CD4-positive, CD25-positive, alpha-beta regulatory T cell (primary cell): Measurements from ENCODE around the gene SMARCD2. TPM values are rescaled to one million over a fixed set of nuclear protein-coding genes. Genes with fewer than 3 reads are reported as not detected.
"Not testable (repeated sequence)": the region's sequence is repeated elsewhere in the genome, so short reads cannot be mapped to it uniquely, and the experiment has no call there.

ENCODE experiments used
- ATAC-seq, 2 donors: fragments of 150-1000 bp; cut with Tn5 transposase; one replicate each; pipeline ENCODE4 v1.10.0; 2021; ENCODE audit warnings: low read depth in 2 of 2, moderate number of reproducible peaks in 2 of 2, moderate library complexity in 1 of 2
- DNase-seq, 3 donors: peaks; one replicate each; pipeline versions ENCODE4 v3.0.0 to v3.0.0-alpha.2; 2012 to 2022; ENCODE audit warnings: mixed read lengths in 1 of 3
- H3K27ac ChIP-seq: one replicate; pipeline ENCODE4 v1.7.0; 2013; ENCODE audit warnings: mild to moderate bottlenecking, low read length; ENCODE audit not compliant: insufficient read depth, poor library complexity, severe bottlenecking
- H3K27me3 ChIP-seq: one replicate; pipeline ENCODE4 v1.7.0; 2013; ENCODE audit warnings: low read length; ENCODE audit not compliant: control insufficient read depth, insufficient read depth
- H3K36me3 ChIP-seq: one replicate; pipeline ENCODE4 v1.7.0; 2013; ENCODE audit warnings: mild to moderate bottlenecking, low read length, moderate library complexity; ENCODE audit not compliant: control insufficient read depth, insufficient read depth
- H3K4me1 ChIP-seq: 2 replicates; pipeline ENCODE4 v1.7.0; 2013; ENCODE audit warnings: mild to moderate bottlenecking, low read length; ENCODE audit not compliant: insufficient read depth, control insufficient read depth, poor library complexity, severe bottlenecking
- H3K4me3 ChIP-seq: one replicate; pipeline ENCODE4 v1.7.0; 2013; ENCODE audit warnings: low read depth, mild to moderate bottlenecking, low read length, moderate library complexity
- H3K9me3 ChIP-seq, 2 experiments: 1 replicate in 1 of 2; 2 replicates in 1 of 2; pipeline ENCODE4 v1.7.0; 2013; ENCODE audit warnings: low read length in 2 of 2, mild to moderate bottlenecking in 1 of 2, moderate library complexity in 1 of 2; ENCODE audit not compliant: control insufficient read depth in 2 of 2
- H3K27ac Mint-ChIP-seq, 3 donors: one replicate each; pipeline ENCODE4 v1.8.0; 2020 to 2022; ENCODE audit warnings: mild to moderate bottlenecking in 3 of 3, mixed read lengths in 3 of 3, moderate library complexity in 2 of 3
- H3K27me3 Mint-ChIP-seq: one replicate; pipeline ENCODE4 v1.8.0; 2022; ENCODE audit warnings: mild to moderate bottlenecking, mixed read lengths
- H3K36me3 Mint-ChIP-seq: one replicate; pipeline ENCODE4 v1.8.0; 2020; ENCODE audit warnings: mixed read lengths
- H3K4me1 Mint-ChIP-seq, 4 donors: one replicate each; pipeline ENCODE4 v1.8.0; 2020 to 2022; ENCODE audit warnings: mixed read lengths in 4 of 4, mild to moderate bottlenecking in 1 of 4
- H3K4me3 Mint-ChIP-seq, 4 donors: one replicate each; pipeline ENCODE4 v1.8.0; 2020 to 2022; ENCODE audit warnings: mild to moderate bottlenecking in 4 of 4, mixed read lengths in 4 of 4, moderate library complexity in 3 of 4
- H3K9me3 Mint-ChIP-seq, 7 donors: one replicate each; pipeline ENCODE4 v1.8.0; 2020 to 2022; ENCODE audit warnings: mixed read lengths in 7 of 7, mild to moderate bottlenecking in 3 of 7, moderate library complexity in 2 of 7
- polyA plus RNA-seq, 4 donors: library from polyadenylated mRNA; unstranded; fragments of 300-500 nt; fragmentation: Illumina TruSeq; gene quantifications; one replicate each; pipeline ENCODE4 v1.2.3, GENCODE V29; 2021
- total RNA-seq: library from RNA; stranded (reverse); gene quantifications from one replicate; pipeline ENCODE4 v1.2.3, GENCODE V29; 2022

Gene SMARCD2
- total and polyA plus RNA-seq, 5 donors from 2014 or later, result 104 to 149 (median 113) TPM

- Histone ChIP-seq H3K27me3 (no peaks in the 10 kb centered on the region), H3K27ac (no peak overlapping the region), H3K9me3 (no peaks in the 10 kb centered on the region), H3K36me3 (no peaks in the 10 kb centered on the region), H3K4me3 (no peak overlapping the region), H3K4me1 (peaks cover 10% of the 10 kb centered on the region)
- peaks cover 10 to 39% (median 20%) of the 10 kb centered on the region in 4 donors for H3K4me1 Mint-ChIP-seq
- H3K27me3 Mint-ChIP-seq, result peaks cover 10% of the 10 kb centered on the region
- H3K36me3 Mint-ChIP-seq, result no peaks in the 10 kb centered on the region
- peak overlapping the region; percentile 32 to 92 (median 91) for H3K27ac Mint-ChIP-seq
- DNase-seq (no peak), ATAC-seq (no peak)
- peaks cover 0 to 4% (median 0%) of the 10 kb centered on the region in 7 donors for H3K9me3 Mint-ChIP-seq
- H3K4me3 Mint-ChIP-seq, result peak overlapping the region; percentile 48 to 70 (median 59)
Measured at GRCh38 chr17:63847525-63848249, 5.2 kb upstream of the SMARCD2 start.

GRCh38 chr17:63845509-63845908 is 3.0 kb upstream of the SMARCD2 start:
- no peaks in the 10 kb centered on the region for H3K36me3 Mint-ChIP-seq
- Histone ChIP-seq H3K9me3 (no peaks in the 10 kb centered on the region), H3K4me3 (no peak overlapping the region), H3K36me3 (no peaks in the 10 kb centered on the region), H3K27me3 (no peaks in the 10 kb centered on the region), H3K4me1 (peaks cover 24% of the 10 kb centered on the region), H3K27ac (no peak overlapping the region)
- peaks cover 12 to 46% (median 24%) of the 10 kb centered on the region in 4 donors for H3K4me1 Mint-ChIP-seq
- DNase-seq (no peak), ATAC-seq (no peak)
- H3K27ac Mint-ChIP-seq, result peak overlapping the region in 1 of 3 donors; percentile 2
- H3K27me3 Mint-ChIP-seq, result peaks cover 5% of the 10 kb centered on the region
- H3K9me3 Mint-ChIP-seq, result peaks cover 0 to 4% (median 2%) of the 10 kb centered on the region in 7 donors
- H3K4me3 Mint-ChIP-seq, result peak overlapping the region in 2 of 4 donors; percentile 47 to 73

GRCh38 chr17:63843910-63844677 is 1.6 kb upstream of the SMARCD2 start:
- H3K4me3 ChIP-seq, result no peak overlapping the region
- Mint-ChIP-seq H3K9me3 (peaks cover 0 to 4% (median 2%) of the 10 kb centered on the region in 7 donors), H3K36me3 (no peaks in the 10 kb centered on the region), H3K4me3 (peak overlapping the region; percentile 88 to 96 (median 91)), H3K4me1 (peaks cover 14 to 54% (median 29%) of the 10 kb centered on the region in 4 donors), H3K27ac (peak overlapping the region; percentile 91 to 96 (median 94)), H3K27me3 (peaks cover 4% of the 10 kb centered on the region)
- ATAC-seq, result no peak
- no peaks in the 10 kb centered on the region for H3K9me3 ChIP-seq
- H3K4me1 ChIP-seq, result peaks cover 38% of the 10 kb centered on the region
- H3K27ac ChIP-seq, result peak overlapping the region; percentile 92
- no peaks in the 10 kb centered on the region for H3K27me3 ChIP-seq
- no peaks in the 10 kb centered on the region for H3K36me3 ChIP-seq
- peak in 1 of 3 donors; percentile 19 for DNase-seq

GRCh38 chr17:63843387-63843888 is 953 bp upstream of the SMARCD2 start:
- peak overlapping the region; percentile 72 for H3K4me3 ChIP-seq
- H3K27me3 ChIP-seq, H3K9me3 Mint-ChIP-seq, H3K36me3 Mint-ChIP-seq, H3K36me3 ChIP-seq, H3K9me3 ChIP-seq, H3K27me3 Mint-ChIP-seq: not testable (repeated sequence)
- peaks cover 44% of the 10 kb centered on the region for H3K4me1 ChIP-seq
- Mint-ChIP-seq H3K27ac (peak overlapping the region; percentile 91 to 96 (median 94)), H3K4me1 (peaks cover 14 to 54% (median 27%) of the 10 kb centered on the region in 4 donors), H3K4me3 (peak overlapping the region; percentile 88 to 96 (median 91))
- DNase-seq (peak; percentile 25 to 75 (median 32)), ATAC-seq (peak in 1 of 2 donors; percentile 11)
- H3K27ac ChIP-seq, result peak overlapping the region; percentile 92

- no peak for DNase-seq
- Histone ChIP-seq H3K36me3 (peaks cover 5% of the 10 kb centered on the region), H3K4me1 (peaks cover 53% of the 10 kb centered on the region), H3K27me3 (no peaks in the 10 kb centered on the region), H3K4me3 (peak overlapping the region; percentile 84), H3K27ac (peak overlapping the region; percentile 92), H3K9me3 (no peaks in the 10 kb centered on the region)
- Mint-ChIP-seq H3K9me3 (peaks cover 0 to 2% (median 0%) of the 10 kb centered on the region in 7 donors), H3K4me3 (peak overlapping the region; percentile 90 to 96 (median 92)), H3K36me3 (peaks cover under 1% of the 10 kb centered on the region), H3K27me3 (no peaks in the 10 kb centered on the region), H3K4me1 (peaks cover 14 to 53% (median 27%) of the 10 kb centered on the region in 4 donors), H3K27ac (peak overlapping the region; percentile 82 to 96 (median 85))
- ATAC-seq, result peak; percentile 17 to 20
Measured at GRCh38 chr17:63842173-63842539, 329 bp downstream of the SMARCD2 start.

DNA sequence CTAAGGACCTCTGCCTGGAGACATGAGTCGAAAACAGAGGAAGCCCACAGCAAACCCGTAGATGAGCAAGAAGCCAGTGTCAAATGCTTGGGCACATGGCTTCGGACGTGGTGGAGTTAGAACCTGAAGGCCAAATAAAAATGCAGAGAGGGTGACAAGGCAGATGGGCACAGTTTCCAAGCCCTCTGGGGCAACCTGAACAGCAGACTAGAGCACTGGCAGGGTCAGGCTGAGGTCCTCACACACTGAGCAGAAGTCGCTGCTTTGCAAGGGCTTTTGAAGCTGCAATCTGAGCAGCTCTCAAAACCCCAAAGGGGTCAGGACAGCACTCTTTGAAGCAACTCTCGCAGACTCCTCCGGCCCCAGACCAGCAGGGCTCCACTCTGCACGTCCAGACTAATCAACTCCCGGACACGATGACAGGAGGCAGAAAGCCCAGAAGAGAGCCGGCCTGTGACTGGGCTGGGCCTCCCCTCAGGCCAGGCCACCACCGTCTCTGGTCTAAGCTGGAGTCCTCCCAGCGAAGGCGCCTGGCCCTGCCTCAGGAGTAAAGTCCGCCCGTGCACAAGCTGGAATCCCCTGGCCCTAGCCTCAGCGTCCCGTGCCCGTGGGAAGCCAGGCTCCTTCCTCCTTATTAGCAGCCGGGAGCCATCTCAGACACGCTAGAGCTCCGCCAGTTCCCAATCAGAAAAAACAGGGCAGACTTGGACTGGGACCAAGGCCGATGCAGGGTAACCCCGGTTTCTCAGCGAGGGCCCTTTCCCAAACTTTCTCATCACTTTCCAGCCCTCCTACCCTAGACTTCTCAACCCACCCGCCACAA is 924 bp downstream of the SMARCD2 start:
- peak overlapping the region; percentile 85 to 96 (median 94) for H3K27ac Mint-ChIP-seq
- H3K27me3 ChIP-seq, result no peaks in the 10 kb centered on the region
- peak overlapping the region; percentile 84 for H3K4me3 ChIP-seq
- ATAC-seq (no peak), DNase-seq (peak in 1 of 3 donors; percentile 31)
- peaks cover 7% of the 10 kb centered on the region for H3K36me3 Mint-ChIP-seq
- no peaks in the 10 kb centered on the region for H3K9me3 ChIP-seq
- peak overlapping the region; percentile 90 to 96 (median 92) for H3K4me3 Mint-ChIP-seq
- H3K9me3 Mint-ChIP-seq, result peaks cover 0 to 2% (median 0%) of the 10 kb centered on the region in 7 donors
- peaks cover 53% of the 10 kb centered on the region for H3K4me1 ChIP-seq
- H3K27me3 Mint-ChIP-seq, result no peaks in the 10 kb centered on the region
- peaks cover 11% of the 10 kb centered on the region for H3K36me3 ChIP-seq
- H3K4me1 Mint-ChIP-seq, result peaks cover 14 to 57% (median 27%) of the 10 kb centered on the region in 4 donors
- peak overlapping the region; percentile 92 for H3K27ac ChIP-seq
